ENCODE results near the gene NR1D1. TPM values are rescaled to one million over a fixed set of nuclear protein-coding genes. Genes with fewer than 3 reads are reported as not detected.

NR1D1 gene
- polyA plus RNA-seq, 1 experiment, result 0.62 TPM

- Histone ChIP-seq H3K27ac (ENCODE audit: low read depth, low read length) (no peak overlapping the region), H3K27me3 (ENCODE audit: control insufficient read depth, insufficient read depth, low read length) (peaks cover 3% of the 10 kb centered on the region), H3K9me3 (ENCODE audit: control insufficient read depth, insufficient read depth, low read length) (no peaks in the 10 kb centered on the region), H3K4me3 (ENCODE audit: low read depth, low read length) (no peak overlapping the region)
- no peak for TF ChIP-seq CTCF (IDR thresholded peaks at IDR 0.05; ENCODE audit: low read depth, low read length)
- ChIA-PET CTCF (interaction anchor here (0.6 to 2.3 kb wide), 4 partner anchors 9 to 57 kb away, joined by 3 to 9 read pairs (median 4); no protein-coding TSS in a partner anchor), POLR2A (interaction anchor here (0.6 kb wide), 1 partner anchor 62 kb away, joined by 6 read pairs; no protein-coding TSS in a partner anchor)
- no peak for DNase-seq (ENCODE audit: low read depth, low spot score)
Observed at GRCh38 chr17:40056379-40057015, 43.9 kb downstream of the NR1D1 start.

Other genes starting within 250 kb of the NR1D1 start
- not detected in 2 replicates for gene IKZF3, start 236.3 kb downstream of the NR1D1 start, polyA plus RNA-seq (2011; rRNA removed)
- gene ZPBP2, start 232.4 kb downstream of the NR1D1 start, polyA plus RNA-seq (2011; rRNA removed), result not detected in 2 replicates
- gene GSDMB, start 182.0 kb downstream of the NR1D1 start, polyA plus RNA-seq (2011; rRNA removed), result 5.0 and 5.3 TPM in 2 replicates
- 45.6 and 76.0 TPM in 2 replicates for gene ORMDL3, start 173.0 kb downstream of the NR1D1 start, polyA plus RNA-seq (2011; rRNA removed)
- gene LRRC3C, start 172.9 kb downstream of the NR1D1 start, polyA plus RNA-seq (2011; rRNA removed), result not detected in 2 replicates
- gene GSDMA, start 137.6 kb downstream of the NR1D1 start, polyA plus RNA-seq (2011; rRNA removed), result not detected in 2 replicates
- gene PSMD3, start 119.8 kb downstream of the NR1D1 start, polyA plus RNA-seq (2011; rRNA removed), result 62.6 and 81.6 TPM in 2 replicates
- 0.05 TPM in 1 of 2 replicates, not detected in the other for gene CSF3, start 85.1 kb downstream of the NR1D1 start, polyA plus RNA-seq (2011; rRNA removed)
- 47.0 and 54.0 TPM in 2 replicates for gene MED24, start 46.2 kb downstream of the NR1D1 start, polyA plus RNA-seq (2011; rRNA removed)
- gene THRA, start 37.6 kb downstream of the NR1D1 start, polyA plus RNA-seq (2011; rRNA removed), result 25.2 and 32.0 TPM in 2 replicates
- 69.8 and 92.2 TPM in 2 replicates for gene MSL1, start 21.4 kb upstream of the NR1D1 start, polyA plus RNA-seq (2011; rRNA removed)
- 40.1 and 46.9 TPM in 2 replicates for gene CASC3, start 39.9 kb upstream of the NR1D1 start, polyA plus RNA-seq (2011; rRNA removed)
- gene RAPGEFL1, start 76.9 kb upstream of the NR1D1 start, polyA plus RNA-seq (2011; rRNA removed), result 2.9 and 3.0 TPM in 2 replicates
- gene WIPF2, start 118.7 kb upstream of the NR1D1 start, polyA plus RNA-seq (2011; rRNA removed), result 8.1 and 8.6 TPM in 2 replicates
- 8.6 and 9.1 TPM in 2 replicates for gene CDC6, start 187.3 kb upstream of the NR1D1 start, polyA plus RNA-seq (2011; rRNA removed)
- gene RARA, start 208.6 kb upstream of the NR1D1 start, polyA plus RNA-seq (2011; rRNA removed), result 4.9 and 7.5 TPM in 2 replicates

Data from AG04450 (cell line).